CD4-positive, alpha-beta T cell treated with Interleukin-4 for 1 hour (primary cell): Measurements from ENCODE around the gene CYREN.
"Not testable (repeated sequence)": the region's sequence is repeated elsewhere in the genome, so short reads cannot be mapped to it uniquely, and the experiment has no call there.

ENCODE experiments used
- DNase-seq, 2 donors: peaks; one replicate each; pipeline ENCODE4 v3.0.0-alpha.2; 2020 to 2022

The CYREN gene, protein sequence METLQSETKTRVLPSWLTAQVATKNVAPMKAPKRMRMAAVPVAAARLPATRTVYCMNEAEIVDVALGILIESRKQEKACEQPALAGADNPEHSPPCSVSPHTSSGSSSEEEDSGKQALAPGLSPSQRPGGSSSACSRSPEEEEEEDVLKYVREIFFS

DNA sequence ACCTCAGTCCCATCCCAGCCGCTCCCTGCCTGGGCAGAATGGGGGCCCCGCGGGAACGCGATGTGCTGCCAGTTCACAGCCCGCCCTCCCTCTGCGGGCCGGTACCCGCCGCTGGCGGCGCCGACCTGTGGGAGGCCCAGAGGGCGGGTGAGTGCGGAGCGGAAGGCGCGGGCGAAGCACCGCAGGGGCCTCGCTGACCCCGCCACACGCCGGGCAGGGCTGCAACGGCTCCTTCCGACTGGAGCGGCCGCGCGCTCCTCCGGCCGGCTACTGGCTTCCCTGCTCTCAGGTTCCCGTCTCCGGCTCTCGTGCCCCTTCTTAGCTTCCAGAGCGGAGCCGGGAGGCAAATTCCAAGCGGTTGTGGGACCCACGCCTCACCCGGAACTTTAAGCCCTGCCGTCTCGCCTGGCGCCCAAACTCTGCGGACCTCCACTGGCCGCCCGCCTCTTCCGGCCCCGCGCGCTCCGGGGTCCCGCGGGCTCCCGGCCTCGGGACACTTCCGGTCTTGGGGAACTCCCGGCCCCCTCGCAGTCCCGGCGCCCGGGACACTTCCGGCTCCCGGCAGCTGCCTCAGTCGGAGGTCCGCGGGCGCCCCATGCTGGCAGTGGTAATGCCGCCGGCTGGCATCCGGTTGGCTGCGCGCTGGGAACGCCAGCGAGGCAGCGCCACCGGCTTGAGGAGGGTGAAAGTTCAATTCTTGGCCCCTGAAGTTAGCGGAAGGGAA, at the start of gene CYREN:
Gene CYREN, minus strand, starts transcription at position 434 of the 724 bp plus-strand sequence. CDS start 1,785 bp downstream, outside the sequence.
- DNase-seq = peak; percentile 91 to 92

DNA sequence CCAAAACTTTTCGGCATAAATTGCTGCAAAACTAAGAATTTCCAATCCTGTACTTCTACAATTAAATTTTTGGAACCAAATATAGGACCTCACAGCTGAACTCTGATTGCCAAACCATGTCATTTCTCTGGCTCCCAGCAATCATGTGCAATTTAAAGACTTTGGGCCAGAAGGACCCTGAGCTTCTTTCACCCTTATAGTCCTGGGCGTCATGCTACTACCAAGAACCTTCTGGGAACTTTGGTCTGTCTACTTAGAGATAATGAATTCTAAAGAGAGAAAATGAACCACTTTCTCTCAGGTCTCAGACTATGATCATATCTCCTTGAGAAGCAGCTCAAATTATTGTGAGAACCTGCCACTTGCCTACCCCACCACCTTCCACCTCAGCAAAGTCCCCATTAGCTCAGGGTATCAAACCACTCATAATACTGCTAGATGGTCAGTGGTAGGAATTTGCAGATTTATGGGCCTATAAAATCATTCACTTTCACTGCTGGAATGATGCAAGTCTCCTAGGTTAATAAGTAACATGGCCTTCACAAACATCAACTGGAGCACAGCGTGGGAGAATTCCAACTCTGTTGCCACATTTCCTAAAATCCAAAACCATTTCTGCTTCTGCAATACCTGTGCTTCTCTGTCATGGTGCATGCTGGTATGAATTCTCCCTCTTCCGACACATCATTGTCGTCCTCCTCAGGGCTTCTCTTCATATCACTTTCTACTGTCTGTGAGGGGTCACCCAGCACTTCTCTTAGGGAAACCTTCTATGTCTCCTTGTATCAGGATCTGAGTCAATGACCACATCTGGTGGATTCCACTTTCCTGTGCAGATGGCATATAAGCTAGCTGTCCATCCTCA, 47.4 kb upstream of the CYREN start:
- no peak for DNase-seq

DNA sequence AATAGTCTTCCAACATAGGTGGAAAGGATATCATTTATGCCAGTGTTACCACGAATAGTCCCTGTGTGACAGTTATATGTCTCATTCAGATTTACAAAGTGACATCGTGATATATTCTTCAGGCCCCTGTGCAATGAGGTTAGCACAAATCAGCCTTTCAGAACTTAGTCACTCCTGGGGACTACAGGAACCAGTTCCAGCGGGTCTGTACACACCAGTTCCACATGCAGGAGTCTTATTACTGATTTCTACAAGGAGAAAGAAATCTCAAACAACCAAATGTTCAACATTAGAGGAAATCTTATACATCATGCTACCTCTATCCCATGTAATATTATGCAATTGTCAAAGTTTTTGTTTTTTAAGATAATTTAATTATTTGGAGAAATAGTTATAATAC, 45.2 kb upstream of the CYREN start:
- DNase-seq = no peak

DNA sequence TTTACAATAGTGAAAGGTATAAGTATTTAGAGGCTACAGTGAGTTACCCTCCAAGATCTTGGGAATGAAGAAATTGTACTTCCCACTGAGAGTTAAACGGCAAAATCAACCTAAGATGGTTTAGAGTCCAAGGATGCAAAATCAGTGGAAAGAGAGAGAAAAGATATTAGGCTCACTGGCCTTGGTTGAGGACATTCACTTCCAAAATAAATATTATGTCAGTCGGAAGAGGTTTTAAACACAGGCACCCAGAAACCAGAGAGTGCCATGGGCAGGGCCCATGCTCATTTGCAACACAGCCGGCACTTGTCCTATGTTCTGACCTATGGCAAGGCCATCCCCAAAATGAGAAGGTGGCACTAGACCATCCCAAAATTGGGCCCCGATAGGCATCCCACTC, 44.7 kb upstream of the CYREN start:
- no peak for DNase-seq

DNA sequence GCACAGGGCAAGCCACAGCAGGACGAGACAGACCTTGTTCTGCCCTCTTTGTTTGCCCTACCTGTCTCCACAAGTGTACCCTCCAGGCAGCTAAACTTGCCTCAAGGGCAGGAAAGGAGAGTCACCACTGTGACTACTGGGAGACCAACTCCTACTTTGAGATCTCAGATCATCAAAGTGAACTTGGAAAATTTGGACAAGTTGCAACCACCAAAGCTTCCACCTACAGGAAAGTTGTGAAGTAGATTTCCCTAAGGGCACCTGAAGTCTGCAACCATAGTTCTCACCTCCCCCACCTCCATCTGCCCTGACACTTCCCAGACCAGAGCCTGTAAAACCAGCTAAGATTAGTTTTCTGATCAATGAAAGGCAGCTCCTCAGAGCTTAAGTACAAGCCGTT, 43.3 kb upstream of the CYREN start:
- no peak for DNase-seq

DNA sequence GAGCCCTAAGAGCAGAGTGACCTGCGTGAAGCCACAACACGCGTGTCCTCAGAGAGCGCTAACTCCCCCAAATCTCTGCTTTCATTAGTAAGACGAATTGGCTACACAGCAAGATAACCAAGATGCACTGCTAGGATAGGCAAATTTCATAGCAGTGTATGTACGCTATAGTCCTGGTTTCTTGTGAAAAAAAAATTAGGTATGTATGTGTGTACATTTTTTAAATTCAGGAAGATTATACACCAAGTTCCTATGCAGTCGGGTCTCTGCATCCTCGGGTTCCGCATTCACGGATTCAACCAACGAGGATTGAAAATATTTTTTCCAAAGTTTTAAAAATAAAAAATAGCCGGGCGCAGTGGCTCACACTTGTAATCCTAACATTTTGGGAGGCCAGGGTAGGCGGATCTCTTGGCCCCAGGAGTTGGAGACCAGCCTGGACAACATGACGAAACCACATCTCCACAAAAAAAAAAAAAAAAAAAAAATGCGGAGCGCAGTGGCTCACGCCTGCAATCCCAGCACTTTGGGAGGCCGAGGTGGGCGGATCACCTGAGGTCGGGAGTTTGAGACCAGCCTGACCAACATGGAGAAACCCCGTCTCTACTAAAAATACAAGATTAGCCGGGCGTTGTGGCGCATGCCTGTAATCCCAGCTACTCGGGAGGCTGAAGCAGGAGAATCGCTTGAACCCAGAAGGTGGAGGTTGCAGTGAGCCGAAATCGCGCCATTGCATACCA, 41.6 kb upstream of the CYREN start:
- DNase-seq = not testable (repeated sequence)

DNA sequence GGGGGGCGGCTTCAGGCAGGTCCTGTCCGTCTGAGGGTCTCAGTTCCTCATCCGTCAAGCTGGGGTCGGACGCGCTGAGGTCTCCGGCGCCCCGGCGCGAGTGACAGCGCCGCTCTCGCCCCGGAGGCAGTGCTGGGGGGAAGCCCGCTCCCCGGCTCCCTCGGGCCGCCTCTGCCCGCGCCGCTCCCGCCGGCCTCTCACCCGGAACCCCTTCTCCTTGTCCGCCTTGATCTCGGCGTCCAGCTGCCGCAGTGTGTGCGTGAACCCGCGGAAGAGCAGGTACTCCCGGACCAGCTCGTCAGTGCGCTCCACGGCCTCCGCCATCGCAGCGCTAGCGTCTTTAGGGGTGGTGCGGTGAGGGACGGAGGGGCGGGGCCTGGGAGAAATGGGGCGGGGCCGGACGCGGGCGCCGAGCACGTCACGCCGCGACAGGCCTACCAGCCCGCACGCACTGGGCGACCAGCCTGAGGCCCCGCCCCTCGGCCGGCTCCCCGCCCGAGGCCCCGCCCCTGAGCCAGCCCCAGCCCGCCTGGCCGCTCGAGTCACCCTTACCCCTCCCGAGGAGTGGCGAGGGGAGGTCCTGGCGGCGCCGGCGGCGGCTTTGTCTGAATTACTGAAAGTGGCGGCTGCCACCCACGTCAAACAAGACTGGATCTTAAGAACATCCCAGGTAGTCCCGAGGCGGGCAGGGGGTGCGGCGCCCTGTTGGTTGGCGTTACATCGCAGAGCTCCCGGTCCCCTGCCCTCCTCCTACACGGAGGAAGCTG, 40.9 kb upstream of the CYREN start, which contains the start of gene WDR91:
Gene WDR91, minus strand, starts transcription at position 348 of the 767 bp plus-strand sequence. Its CDS starts 24 bp downstream, at position 324.
- peak; percentile 97 for DNase-seq

DNA sequence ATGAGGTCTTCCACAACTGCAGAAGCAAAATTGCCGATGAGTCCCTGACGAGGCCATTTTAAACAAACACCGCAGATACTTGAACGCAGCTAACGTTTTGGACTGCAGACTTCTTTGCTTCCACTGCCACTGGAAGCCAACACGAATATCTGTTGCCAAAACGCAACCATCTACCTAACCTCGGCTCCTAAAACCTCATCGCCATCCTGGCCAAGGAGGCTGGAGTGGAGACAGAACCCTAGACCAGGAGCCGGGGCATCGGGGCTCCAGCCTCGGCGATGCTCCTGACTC, 40.3 kb upstream of the CYREN start:
- no peak for DNase-seq

DNA sequence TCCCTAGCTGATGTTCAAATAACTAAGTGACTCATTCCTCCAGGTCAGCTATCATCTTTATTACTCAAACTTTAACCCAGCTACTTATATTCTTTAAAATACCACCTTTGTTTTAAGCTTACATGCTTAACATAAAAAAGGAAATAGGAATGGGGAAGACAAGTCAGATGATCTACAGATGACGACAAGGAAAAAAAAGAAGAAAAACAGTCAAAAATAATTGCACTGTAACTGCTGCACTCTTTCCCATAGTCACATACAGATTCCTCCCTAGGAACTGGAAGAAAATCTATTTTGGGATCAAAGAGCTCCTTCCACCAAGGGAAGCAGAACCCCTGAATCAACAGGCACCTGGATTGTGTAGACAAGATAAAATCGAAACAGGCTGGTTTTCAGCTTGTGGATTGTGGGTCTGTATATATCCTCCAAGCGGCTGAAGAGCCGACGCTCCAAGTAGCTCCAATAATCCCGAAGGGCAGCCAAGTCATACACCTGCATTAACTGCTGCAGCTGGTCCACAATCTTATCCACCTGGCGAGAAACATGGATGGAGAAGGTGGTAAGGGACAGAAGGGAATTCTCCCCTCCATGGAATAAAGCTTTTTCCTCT, 38.8 kb upstream of the CYREN start:
- DNase-seq = no peak

DNA sequence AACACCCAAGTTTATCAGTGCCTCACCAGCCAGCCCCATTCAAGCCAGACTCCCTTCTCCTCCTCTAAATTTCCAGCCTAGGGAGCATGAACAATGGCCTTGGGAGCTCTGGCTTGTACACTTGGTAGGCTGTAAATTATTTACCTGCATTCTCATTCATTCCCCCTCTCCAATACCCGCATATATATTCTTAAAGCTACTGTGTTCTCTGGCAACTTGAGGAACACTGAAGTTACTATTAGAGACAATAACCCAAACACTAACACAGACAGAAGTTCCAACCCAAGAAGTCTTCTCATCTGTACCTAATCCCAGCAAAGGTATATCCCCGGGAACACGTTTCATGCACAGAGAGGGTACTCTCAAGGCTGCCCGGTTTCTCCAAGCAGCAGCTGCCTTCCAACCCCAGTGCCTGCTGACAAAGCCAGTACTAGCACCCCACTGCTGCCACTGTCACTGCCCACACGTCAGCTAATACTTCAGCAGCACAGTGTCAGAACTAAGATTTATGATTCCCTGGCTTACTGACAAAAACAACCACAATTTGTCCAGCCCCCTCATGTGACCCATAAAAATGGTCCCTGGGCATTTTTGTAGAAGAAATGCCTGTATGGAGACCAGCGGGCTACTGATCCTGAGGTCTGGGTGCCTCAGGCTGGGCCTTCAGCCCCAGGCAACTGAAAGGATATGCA, 37.7 kb upstream of the CYREN start:
- DNase-seq = no peak

DNA sequence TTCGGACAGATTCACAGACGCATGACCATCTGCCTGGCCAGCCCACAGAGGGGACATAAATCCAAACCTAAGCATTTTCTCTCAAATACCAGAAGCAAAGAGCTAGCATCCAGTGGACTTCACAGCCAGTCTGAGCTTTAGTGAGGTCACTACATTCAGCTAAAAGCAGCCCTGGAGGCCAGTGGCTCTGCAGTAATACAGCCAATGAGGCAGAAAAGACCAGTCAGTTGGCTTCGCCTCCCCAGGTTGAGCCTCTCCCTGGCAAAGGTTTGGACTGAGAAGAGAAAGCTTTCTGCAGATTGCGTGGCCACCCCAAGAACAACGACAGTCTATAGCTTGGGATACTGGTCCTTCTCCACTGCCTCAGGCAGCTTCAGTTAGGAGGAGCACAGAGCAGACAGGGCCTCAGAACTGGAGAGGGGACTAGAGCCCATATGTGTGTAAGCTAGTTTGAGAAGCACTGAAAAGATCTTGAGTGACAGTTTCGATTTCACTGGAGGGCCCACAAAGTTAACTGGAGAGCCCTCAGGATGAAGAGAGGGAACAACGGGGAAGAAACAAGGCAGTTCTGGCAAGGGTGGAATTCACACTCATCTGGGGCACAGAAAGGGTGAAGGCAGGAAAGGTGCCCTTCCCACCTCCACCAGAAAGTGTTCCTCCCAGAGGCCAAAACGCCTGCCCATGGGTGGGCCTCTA, 37.0 kb upstream of the CYREN start:
- DNase-seq = no peak

DNA sequence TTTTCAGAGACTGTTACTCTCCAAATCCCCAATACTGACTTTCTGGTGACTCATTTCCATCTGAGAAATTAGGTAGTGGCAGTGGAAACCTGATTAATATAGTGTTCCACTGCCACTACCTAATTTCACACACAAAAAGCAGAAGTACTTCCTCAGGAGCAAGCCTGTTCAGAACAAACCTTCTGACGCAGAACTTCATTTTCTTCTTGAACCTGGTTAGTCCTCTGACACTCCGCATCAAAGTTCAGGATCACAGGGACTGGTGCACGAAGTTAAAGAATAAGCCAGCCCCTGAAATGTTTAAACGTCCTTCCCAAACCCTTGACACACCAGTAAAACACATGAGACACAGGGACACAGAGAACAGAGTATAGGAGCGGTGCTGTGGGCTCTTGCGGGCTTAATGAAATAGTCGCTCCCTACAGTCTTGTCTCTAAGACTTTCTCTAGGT, 36.5 kb upstream of the CYREN start:
- no peak for DNase-seq

DNA sequence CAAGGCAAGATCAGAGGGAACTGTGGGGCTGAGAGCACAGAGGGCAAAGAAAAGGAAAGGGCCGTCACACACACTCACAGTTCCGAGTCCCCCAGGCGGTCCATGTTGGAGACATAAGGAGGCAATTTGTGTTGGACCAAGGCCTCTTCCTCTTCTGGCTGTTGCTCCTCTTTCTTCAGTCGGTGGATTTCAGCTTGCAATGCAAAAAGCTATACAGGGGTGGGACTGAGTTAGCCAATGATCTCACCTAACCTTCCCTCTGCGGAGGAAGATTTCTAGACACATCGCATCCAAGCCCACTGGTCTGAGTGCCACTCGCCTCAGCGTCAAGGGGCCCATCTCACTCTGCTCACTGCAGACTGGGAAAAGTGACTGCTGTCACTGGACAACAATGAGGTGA, 35.3 kb upstream of the CYREN start:
- DNase-seq = no peak

DNA sequence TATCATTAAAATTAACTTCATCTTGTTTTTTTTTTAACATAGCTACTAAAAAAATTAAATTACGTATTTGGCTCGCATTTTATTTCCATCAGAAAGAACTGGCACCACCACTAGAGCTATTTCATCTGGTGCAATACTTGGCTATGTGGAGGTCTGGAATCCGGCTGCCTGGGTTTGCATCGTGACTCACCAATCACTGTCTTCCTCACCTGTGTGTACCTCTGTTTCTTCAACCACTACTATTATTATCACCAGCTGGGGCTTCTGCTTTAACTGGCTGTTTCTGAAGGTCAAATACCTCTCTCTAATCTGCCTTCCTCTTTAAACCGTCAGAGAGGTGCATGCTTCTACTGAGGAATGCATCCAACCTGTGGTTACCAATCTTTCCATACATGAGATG, 34.4 kb upstream of the CYREN start:
- DNase-seq = no peak

DNA sequence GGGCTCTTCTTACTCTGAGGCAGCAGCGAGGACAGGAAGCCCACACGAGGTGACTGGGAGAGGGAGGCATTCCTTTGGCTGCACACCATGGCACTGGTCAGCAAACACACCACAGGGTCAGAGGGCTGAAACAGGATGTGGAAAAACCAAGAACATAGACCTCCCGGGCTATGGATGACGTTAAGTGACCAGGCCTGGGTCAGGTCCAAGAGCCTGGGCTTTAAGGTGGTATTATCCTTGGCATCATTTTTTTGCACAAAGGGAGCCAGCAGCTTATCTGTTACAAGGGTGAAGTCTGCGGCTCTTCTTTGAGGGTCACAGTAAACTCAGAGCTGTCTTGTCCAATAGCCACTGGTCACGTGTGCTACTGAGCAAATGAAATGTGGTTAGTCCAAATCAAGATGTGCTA, 33.8 kb upstream of the CYREN start:
- no peak for DNase-seq

DNA sequence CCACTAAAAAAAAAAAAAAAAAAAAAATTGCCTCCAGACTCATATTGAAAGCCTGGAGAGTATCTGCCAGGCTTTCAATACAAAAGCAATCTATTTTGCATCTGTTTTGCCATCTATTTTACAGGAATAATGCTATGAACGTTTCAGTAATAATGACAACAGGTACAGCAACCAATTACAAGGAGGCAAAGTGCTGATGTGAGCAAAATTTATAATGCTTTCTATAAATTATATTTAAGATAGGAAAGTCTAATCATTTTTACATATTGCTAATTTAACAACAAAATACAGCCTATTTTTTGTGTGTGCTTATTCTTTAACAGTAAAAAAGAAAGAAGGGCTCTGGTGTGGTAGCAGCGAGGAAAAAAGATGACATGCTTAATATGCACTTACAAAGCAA, 30.8 kb upstream of the CYREN start:
- DNase-seq = no peak

DNA sequence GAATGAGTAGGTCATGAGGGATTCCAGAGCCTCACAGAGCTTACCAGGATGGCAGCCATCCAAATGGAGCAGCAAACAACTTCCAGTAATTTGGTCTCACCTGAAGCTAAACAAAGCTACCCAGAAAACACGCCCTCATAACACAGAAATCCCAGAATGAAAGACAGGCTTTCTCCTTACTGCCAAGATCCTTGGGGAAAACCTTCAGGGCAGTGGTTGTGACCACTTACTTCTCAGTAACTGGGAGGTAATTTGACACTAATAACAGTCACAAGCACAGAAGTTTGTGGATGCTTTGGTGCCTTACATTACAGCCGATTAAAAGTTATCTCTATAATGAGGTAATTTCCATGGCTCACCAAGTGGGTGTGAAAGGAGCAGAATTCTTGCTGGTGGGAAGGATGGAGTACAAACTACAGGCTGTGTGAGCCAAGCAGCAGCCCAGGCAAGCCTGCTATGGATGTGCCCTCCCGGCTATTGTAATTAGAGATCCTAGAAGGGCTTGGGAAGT, 30.4 kb upstream of the CYREN start:
- DNase-seq = no peak

DNA sequence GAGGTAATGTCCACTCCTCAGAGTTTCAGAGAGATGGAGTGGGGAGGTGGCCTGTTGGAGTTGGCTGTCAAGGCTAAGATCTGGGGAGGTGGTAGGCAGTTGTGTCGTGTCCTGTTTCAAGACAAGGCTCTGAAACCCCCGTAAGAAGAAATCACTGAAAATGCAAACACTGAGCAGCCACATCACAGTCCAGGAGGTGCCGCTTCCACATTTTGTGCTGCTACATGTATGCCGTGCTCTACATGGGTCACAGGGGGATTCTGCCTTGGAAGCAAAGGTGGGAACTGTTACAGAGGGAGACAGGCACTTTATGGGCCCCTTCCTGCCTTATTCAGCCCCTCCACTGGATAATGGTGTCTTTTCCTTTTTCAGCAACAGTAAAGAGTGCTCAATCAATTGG, 28.9 kb upstream of the CYREN start:
- no peak for DNase-seq

DNA sequence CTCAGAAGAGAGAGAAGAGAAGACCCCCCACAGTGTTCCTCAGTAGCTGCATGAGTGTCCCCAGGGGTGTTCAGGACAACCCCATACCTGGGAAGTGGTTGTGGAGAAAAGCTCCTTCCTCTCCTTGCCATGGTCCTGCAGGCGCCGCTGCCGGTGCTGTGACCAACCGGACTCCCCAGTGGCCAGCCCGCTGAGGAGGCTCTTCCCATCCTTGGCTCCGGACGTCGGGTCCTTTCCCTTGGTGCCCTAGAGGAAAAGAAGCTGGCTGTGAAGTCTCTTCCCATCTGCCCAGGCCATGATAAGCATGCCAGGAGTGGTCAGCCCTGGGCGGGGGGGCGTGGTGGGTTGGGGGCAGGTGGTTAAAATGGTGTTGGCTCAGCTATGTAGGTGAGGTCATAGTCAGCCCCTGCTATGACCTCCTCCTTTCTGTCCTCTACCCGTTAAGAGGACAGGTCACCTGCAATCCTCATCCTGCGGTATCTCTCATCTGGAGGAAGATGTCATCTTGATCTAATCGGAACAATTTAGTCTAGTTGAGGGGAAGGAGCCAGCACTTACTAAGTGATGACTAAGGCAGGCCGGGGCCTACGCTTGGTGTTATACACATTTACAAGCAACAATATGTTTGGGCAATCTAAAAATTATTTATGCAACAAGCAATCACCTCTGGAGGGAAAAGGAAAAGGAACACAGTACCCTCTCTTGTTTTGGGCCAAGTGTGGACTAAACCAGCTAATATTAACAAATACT, 27.6 kb upstream of the CYREN start:
- DNase-seq = no peak

DNA sequence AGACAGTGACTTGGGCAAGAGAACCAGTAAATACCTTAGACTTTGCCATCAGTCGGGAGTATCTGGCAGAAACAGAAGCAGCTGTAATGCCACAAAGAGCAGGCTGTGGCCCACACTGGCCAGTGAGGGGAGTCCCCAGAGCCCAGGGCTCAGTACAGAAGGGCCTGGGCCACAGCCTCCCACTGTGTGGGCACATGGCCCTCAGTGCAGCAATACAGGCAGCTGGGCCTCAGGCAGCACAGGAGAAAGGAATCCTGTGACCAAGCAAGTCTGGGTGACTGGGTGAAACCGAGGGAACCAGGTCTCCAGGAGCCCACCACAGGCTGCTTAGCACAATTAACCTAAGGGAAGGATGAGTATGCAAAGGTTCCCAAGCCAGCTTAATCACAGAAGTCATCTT, 26.8 kb upstream of the CYREN start:
- DNase-seq = no peak
